ENCODE measurements around the gene RPP14.

The RPP14 gene

DNA sequence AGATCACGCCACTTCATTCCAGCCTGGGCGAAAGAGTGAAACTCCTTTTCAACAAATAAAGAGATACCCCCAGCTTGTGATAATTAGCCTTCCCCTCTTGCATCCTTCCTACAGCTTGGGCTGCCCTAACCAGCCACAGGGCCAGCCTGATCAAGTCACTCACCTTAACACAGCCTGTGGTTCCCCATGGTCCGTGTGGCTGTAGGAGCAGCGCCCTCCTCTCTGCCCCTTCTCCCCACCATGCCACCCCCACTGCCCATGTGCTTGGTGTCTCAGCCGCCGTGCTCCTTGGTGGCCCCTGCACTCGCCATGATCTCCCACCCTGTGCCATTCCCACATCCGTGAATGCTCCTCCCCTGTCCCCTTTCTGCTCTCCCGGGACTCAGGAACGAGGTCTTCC is 13.2 kb upstream of the RPP14 start:
- DNase-seq, result no peak

GRCh38 chr3:58293516-58293915 is 12.5 kb upstream of the RPP14 start:
- DNase-seq, result no peak

DNA sequence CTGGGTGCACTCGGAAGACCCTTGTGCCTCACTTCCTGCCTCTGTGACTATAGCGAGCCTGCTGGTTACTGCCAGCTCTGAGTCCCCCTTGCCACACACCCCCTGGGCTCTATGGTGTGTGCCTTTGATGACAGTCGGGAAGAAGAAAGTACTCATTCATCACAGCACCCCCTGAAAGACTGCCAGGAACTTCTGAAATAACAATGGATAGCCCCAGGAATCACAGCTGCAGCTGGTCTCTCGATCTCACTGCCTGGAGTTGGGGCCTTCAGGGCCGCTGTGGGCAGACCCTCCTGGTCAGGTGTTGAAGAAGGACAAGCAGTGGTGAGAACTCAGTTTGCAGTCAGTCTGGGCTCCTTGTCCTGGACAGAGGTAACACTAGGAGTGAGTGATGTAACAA is 9.8 kb upstream of the RPP14 start:
- no peak for DNase-seq

DNA sequence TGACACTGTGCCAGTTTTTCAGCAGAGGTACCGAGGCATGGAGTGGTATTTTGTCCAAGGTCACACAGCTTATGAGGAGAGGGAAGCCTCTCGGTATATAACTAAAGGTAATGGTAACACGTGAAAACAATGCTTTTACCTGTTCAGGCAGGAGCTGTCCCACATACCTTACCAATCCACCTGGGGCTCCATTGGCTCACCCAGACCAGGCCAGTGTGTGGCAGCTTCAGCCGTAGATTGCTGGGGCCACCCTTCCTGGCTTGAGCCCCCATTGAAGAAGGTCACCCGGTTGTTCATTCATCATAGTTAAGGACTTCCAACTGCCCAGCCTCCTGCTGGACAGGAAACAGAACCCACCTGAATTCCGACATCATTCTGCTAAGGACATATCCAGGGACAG is 9.2 kb upstream of the RPP14 start:
- DNase-seq, result no peak

- no peak for DNase-seq
Measured at GRCh38 chr3:58298190-58298589, 7.9 kb upstream of the RPP14 start.

DNA sequence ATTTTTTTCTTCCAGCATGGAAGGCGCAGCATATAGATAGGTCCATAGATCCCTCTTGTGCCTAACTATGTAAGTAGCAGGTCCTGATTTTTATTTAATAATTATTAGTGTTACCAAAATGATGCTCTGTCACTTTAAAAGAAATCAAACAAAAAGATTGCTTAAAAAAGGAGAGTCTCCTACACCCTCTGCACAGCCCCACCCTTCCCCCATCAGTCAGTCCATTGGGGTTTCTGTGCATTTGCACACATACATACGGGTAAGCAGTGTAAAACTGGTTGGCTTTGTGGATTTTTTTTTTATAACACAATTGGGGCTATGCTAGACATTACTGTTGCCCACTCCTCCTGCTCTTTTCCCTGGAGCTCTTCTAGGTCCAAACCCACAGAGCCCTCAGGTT is 7.0 kb upstream of the RPP14 start:
- DNase-seq, result no peak

DNA sequence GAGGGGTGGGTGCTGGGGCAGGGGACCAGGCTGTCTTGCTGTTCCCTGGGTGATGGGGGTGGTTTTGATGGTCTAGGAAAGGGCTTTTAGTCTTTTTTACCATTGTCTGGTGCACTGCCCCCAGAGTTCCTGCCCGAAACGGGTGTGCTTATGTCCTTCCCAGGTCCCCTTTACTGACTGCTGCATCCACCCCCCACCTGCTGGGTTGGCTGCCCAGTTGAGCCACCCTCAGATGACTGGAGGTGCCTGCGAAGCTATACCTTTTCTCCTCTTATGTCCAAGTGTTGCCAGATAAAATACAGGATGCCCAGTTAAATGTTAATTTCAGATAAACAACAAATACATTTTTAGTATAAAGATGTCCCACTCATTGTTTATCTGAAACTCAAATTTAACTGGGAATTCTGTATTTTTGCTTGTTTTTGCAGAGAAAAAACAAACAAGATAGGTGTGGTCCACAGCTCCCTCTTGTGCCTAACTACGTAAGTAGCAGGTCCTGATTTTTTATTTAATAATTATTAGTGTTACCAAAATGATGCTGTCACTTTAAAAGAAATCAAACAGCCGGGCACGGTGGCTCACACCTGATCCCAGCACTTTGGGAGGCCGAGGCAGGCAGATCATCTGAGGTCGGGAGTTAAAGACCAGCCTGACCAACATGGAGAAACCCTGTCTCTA is 6.1 kb upstream of the RPP14 start:
- DNase-seq, result no peak

DNA sequence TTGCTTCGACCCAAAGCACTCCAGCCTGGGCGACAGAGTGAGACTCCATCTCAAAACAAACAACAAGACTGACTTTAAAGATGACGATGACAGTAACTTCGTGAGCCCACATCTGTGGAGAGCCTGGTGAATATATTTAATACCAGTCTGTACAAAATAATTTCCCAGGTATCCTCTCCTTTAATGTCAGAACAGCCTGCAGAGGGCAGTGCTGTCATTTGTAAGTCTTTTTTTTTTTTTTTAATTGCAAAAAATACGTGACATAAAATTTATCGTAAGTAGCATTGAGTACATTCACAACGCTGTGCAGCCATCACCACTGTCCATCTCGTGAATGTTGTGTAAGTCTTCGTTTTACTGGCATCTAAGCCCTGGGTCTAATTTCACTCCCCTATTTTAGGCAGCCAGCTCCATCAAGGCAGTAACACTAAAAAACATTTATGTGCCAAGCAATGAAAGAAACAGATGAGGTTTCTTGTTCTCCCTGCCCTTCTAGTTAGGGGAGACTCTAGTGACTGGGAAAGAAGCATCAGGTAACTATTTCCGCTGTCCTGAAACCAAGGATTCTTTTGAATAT is 1.7 kb downstream of the RPP14 start:
- DNase-seq, result peak; percentile 61 to 73

DNA sequence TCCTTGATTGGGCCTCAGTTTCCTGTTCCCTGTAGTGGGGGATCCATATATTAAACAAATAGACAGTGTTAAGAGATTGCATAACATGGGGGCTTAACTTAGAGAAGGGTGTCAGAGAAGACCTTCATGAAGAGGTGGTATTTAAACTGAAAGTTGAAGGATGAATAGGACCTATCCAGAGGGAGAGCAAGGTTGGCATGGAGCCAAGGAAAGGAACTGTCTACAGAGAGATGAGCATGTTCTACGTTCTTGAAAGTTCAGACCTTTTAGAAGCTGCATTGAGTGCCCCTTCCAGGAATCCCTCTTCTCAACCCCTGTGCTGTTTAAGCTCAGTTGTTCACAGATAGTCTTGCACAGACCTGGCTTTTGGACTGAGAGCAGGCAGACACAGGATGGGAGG is 2.7 kb downstream of the RPP14 start:
- no peak for DNase-seq

DNA sequence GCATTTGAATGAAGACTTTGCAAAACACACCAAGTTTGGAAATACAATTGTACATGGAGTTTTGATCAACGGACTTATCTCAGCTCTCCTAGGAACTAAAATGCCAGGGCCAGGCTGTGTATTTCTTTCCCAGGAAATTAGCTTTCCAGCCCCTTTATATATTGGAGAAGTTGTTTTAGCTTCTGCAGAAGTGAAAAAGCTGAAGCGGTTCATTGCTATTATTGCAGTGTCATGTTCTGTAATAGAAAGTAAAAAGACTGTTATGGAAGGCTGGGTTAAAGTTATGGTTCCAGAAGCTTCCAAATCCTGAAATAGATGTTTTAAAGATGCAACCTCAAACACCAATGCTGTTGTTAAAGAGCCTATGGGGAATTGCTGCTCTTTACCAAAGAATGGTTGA is 11.8 kb downstream of the RPP14 start:
- DNase-seq, result no peak

- DNase-seq, result no peak
Measured at GRCh38 chr3:58321791-58322190, 15.7 kb downstream of the RPP14 start.

- DNase-seq, result no peak
Measured at GRCh38 chr3:58322793-58323192, 16.7 kb downstream of the RPP14 start.

GRCh38 chr3:58323529-58324390 is 17.7 kb downstream of the RPP14 start:
- DNase-seq, result no peak

DNA sequence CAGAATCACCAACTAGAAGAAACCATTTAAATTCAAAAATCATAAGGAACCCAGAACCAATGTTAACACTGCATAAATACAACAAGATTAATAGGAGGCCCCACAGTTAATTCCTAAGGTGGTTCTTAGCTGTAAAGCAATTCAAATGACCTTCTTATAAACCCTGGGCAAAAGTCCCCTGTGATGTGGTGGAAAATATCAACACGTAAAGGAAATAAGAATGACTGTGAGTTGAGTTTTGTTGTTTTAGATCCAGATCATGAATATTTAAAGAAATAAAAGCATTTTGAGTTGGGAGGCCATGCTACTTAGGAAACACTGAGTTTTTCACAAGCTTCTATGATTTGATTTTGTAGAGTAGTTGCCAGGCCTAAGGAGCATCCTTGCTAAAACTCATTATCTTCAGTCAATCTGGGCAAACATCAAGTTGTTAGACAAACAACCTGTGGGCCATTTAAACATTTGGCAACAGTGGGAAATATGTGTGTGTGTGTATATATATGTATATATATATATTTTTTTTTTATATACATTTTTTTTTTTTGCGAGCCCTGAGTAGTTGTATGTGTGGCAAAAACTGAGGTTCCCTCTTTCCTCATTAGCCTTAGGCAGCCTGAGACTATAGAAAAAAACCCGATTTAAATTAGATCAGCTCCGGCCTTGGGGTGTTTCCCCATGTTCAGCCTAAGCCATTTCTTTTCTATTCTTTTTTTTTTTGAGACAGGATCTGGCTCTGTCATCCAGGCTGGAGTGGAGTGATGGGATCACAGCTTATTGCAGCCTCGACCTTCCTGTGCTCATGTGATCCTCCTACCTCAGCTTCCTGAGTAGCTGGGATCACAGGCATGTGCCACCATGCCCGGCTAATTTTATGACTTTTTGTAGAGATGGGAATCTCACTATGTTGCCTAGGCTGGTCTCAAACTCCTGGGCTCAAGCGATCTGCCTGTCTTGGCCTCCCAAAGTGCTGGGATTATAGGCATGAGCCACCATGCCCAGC is 18.6 kb downstream of the RPP14 start:
- no peak for DNase-seq

- no peak for DNase-seq
Measured at GRCh38 chr3:58325525-58325992, 19.5 kb downstream of the RPP14 start.

- no peak for DNase-seq
Measured at GRCh38 chr3:58326267-58326900, 20.3 kb downstream of the RPP14 start.

DNA sequence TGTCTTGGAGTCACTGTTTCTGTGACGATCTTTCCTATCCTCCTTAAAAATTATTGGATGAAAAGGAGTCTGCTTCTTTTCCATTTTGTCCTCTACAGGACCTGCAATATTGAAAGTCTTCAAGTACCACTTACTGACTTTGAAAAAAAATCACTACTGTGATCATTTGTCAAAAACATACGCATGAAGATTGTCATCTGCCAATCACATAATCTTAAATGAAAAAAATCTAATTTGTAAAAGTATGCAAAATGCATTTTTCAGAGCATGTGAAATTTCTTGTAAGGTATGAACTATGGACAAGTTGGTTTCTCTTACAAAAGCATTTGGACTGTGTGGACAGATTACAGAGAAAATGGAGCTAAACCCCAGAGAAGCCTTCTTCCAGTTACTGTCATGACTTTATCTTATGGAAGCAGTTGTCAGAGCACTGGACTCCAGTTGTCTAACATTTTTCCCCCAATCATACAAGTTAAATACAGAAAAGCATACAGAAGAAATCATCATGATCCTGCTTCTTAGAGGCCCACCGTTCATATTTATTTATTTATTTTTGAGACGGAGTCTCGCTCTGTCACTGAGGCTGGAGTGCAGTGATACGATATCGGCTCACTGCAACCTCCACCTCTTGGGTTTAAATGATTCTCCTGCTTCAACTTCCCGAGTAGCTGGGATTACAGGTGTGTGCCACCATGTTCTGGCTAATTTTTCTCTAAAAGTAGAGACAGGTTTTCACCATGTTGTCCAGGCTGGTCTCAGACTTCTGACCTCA is 23.3 kb downstream of the RPP14 start:
- no peak for DNase-seq

- no peak for DNase-seq
Measured at GRCh38 chr3:58329922-58330413, 23.9 kb downstream of the RPP14 start.

DNA sequence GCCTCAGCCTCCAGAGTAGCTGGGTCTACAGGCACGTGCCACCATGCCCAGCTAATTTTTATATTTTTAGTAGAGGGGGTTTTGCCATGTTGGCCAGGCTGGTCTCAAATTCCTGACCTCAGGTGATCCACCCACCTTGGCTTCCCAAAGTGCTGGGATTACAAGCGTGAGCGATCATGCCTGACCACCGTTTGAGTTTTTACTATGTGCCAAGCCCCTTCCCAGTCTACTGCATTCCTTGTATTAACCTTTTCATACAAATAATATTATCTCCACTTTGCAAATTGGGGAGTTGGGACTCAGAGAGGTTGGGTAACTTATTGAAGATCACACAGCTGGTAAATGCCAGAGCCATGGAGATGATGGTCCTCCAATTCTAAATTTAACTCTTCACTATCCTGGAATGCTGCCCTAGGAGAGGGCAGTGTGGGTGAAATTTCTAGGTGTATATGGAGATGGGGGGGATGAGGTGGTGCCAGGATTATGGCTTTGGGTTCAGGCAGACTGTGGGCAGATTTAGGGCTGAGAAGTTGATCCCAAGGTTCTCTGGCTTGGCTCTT is 25.6 kb downstream of the RPP14 start:
- no peak for DNase-seq

DNA sequence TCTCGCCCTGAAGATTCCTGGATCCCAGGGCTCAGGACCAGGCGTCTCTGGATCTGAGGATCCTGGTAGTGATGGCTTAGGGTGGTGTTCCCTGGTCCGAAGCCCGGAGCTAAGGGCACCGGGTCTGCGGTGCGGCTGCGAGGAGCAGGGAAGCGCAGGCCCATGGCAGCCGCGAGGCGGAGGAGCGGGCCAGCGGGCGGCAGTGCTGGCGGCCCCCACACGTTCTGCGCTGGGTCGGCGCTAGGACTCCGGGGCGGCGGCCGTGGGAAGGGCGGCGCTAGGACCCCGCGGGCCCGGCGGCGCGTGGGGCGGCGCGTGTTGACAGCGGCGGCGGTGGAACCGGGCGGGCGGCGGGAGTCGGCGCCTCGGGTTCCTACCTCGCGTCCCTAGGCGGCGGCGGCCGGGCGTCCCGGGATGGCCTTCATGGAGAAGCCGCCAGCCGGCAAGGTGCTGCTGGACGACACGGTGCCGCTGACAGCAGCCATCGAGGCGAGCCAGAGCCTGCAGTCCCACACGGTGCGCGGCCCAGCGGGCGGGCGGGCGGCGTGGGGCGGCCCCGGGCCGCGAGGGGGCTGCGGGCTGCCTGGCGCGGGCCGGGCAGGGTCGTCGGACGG is 26.6 kb downstream of the RPP14 start, which contains the start of gene PXK:
TSS of gene PXK (plus strand) at position 318 of the 614 bp plus-strand sequence. CDS start at position 415, 97 bp downstream.
- peak; percentile 79 to 81 for DNase-seq
